SKM-1 treated with dmso at 0.1 percent for 144 hours (cell line): ENCODE data around the gene TMEM59L.

ENCODE experiments used
- DNase-seq: peaks from one replicate; lab custom pipeline; 2025; ENCODE audit not compliant: unreplicated experiment; lab: John Stamatoyannopoulos, UW

TMEM59L gene

DNA sequence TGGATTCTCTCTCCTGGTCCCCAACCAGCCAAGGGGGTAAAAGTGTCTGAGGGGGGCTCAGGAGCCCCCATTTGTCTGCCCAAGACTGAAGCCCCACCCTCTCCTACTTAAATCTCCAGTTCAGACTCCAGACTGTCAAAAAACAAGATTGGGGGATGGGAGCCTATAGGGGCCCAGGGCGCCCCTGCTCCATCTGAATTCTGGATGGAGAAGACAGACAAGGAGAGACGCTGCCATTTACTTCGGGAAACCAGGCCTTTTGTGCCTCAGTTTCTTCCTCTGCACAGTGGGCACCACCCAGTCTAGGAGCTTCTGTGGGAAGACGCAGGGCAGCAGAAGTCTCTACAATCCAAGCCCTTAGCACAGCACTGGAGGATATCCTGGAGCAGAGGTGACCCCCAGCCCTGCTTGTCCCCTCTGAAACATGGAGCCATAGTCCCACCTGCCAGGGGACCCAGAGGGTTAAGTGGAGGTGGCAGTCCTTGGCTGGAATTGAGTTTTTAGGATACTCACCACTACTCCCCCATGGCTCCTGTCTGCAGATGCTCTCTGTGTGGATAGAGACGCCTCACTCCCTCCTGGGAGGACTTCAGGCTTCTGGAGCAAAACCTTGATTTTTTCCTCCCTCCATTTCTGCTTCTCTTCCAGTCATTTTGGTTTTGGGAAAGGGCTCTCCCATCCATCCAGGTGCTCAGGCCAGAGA lies 4.4 kb upstream of the TMEM59L start:
- no peak for DNase-seq

DNA sequence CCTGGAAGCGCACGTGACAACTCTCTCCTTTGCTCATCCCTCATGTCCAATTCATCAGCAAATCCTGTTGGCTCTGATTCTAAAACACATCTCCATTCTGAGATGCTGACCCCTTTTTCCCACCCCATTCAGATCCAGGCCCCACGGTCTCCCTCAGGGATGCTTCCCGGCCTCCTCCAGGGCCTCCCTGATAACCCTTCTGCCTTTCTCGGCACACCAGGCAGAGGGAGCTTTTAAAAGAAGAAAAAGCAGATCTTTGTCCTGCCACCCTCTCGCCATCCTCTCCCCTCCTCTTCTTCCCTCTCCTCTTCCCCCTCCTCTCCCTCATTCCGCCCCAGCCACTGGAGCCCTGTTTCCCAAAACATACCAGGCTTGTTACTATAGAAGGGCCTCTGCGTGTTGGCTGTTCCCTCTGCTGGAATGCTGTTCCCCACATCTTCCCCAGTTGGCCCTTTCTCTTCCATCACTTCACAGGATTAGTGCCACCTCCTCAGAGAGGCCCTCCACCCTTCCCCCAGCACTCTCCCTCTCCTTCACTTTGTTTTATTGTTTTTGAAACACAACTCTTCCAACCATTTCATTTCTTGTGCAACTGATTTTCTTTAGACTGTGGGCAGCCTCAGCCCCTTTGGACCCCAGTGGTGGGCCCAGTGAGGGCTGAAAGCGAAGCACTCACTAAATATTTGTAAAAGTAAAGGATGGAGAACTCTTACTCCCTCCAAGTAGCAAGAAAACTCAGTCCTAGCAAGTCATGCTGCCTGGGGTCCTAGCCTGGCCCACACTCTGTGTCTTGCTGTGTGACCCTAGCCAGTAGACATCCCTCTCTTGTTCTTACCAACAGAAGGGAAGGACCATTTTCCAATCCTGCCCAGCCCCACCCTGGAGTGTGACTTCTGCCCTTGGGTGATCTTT lies 3.6 kb upstream of the TMEM59L start:
- no peak for DNase-seq

DNA sequence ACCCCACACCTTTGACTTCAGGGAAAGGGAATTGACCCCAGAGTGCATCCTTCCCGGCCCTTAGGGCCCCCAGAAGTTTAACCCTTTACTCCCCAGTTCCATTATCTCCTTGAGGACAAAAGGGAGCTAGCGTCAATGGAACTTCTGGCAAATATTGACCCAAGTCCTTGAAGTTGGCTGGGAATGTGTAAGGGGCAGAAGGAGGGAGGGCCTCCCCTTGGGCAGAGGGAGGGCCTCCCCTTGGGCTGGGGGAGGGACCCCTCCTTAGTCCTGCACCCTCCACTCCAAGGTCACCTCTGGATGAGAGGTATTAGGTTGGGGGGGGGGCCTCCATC lies 3.0 kb upstream of the TMEM59L start:
- no peak for DNase-seq

DNA sequence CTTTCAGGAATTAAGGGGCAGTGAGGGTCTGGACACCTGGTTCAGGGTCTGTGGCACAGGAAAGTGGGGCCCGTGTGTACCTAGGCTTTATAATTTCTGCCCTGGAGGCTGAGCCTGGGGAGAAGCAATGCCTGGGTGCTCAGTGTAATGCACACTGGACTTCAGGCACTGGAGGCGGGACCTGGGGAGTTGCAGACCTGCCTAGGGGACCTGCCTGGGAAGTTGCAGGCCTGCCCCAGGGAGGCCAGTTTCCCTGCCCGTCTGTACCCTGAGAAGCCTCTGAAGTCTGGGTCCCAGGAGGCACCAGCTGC lies 2.5 kb upstream of the TMEM59L start:
- no peak for DNase-seq

DNA sequence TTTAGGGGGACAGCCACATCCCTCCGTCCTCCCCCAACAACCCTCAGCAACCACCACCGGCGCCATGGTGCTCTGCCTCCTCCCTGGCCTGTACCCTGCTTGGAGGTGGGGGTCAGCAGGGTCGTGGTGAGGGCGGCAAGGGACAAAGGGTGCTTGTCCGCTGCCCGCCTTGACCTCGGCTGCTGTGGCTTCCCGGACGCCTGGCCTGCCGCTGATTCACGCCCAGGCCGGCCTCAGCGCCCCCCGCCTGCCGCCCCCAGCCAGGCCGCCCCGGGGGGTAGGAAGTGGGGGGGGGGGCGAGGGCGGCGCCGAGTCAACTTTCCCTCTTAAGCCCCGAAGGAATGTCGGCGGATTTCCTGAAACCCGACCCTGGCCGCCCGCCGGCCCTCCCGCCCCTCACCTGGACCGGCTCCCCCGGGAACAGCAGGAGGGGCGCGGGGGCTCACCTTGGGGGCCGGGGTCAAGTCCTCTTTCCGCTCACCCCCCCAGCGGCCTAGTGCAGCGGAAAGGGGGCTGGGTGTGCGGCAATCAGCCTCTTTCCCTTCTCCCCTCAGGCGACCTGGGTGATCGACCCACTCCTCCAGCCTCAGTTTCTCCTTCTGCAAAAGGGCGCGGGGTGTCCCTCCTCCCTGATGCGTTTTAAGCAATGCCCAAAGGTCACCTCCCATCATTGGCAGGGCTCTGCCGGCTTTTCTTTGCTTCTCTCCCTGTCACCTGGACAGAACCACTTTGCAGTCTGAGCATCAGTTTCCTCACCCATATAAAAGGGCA lies 1.9 kb upstream of the TMEM59L start:
- DNase-seq, result no peak

DNA sequence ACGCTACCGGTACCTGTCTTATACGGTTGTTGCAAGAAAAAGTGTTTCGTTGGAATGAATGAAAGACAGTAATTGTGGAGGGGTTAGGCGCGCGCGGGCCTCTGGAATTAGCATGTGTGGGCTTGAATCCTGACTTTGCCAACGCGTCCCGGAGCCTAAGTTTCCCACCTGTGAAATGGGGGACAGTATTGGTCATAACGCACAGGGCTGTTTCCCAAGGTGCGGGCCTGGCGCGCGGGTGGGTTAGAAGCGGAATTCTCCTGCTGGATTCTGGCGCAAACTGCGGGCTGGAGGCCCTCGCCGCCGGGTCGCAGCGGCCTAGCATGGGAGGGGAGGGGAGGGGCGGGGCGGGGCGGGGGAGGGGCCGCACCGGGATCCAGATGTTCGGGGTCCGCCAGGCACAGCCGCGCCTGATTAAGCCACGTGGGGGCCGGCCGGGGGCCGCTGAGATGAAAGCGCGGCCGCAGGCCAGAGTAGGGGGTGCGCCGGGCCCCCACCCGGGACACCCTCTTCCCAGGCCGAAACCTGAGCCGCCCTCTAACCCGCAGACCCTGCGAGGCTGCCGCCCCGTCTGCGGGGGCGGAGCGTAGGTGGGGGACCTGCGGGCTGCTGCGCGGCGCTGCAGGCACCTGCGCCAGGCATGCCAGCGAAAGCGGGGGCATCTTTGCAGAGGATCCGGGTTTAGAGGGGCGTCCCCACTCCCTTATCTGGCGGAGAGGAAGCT lies 1.2 kb upstream of the TMEM59L start:
- no peak for DNase-seq

DNA sequence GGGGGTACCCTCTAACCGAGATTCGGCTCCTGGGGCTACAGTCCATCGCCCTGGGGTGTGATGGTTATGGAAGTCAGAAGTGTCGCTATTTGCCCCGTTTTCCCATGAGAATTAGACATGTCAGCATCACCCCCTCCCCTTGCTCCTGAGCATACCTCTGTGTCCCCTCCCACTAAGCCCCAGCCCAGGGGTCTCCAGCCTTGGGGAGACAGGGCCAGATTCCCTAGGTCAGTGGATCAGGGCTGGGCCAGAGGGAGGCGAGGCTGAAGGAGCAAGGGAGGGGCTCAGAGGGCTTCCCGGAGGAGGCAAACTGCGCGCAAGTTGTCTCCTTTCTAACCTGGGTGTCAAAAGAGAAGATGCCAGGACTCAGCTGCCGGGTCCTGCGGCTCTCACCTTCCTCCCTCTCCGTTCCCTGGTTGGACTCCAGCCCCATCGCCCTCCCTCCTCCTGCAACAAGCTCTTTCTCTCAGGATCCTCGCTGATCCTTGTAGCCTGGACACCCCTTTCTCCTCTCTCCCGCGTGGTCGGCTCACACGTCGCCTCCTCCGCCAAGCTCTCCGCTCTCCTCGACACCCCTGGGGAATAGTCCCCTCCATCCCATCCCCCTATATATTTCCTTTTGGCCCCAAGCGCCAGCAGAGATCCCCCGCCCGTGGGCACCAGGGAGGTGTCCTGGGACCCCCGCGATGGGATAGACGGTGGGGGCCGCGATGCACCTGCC lies 459 bp upstream of the TMEM59L start:
- no peak for DNase-seq

DNA sequence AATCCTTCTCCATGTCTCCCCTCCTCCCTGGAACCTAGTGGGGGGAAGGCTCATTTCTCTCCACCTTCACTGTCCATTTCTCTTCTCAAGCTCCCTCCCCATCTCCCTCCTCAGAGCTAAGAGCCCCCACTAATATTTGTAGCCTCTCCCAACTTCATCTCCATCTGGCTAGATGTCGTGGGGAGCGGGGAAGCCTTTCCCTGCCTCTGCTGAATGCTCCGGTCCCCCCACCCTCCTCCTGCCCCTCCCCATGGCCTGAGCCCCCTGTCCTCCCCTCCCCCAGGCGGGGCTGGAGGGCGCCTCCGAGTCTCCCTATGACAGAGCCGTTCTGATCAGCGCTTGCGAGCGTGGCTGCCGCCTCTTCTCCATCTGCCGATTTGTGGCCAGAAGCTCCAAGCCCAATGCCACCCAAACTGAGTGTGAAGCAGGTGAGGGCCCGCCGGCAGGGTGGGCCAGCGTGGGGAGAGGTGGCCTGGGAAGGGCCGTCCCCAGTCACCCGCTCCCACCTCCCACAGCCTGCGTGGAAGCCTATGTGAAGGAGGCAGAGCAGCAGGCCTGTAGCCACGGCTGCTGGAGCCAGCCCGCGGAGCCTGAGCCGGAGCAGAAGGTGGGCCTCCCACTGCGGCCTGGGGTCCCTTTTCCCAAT lies 1.0 kb downstream of the TMEM59L start:
- no peak for DNase-seq

DNA sequence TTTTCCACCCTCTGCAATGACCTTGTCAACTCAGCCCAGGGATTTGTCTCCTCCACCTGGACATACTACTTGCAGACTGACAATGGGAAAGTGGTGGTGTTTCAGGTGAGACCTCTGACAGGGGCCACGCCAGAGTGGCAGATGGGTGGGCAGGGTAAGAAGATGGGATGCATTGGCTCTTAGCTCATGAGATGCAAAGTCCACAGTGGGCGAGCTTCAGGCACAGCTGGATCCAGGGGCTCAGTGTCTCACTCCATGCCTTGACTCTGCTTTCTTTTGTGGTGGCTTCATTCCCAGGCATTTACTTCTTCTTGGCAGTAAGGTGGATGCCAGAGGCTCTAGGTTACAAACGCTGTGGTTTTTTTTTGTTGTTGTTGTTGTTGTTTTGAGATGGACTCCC lies 3.4 kb downstream of the TMEM59L start:
- DNase-seq, result no peak

DNA sequence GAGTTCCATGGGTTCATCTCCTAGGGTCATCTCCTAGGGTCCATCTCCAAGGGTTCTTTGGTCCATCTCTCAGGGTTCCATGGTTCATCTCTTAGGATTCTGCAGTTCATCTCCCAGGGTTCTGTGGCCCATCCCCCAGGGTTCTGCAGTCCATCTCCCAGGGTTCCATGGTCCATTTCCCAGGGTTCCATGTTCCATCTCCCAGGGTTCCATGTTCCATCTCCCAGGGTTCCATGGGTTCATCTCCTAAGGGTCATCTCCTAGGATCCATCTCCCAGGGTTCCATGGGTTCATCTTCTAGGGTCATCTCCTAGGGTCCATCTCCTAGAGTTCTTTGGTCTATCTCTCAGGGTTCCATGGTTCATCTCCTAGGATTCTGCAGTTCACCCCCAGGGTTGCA lies 4.9 kb downstream of the TMEM59L start:
- no peak for DNase-seq

DNA sequence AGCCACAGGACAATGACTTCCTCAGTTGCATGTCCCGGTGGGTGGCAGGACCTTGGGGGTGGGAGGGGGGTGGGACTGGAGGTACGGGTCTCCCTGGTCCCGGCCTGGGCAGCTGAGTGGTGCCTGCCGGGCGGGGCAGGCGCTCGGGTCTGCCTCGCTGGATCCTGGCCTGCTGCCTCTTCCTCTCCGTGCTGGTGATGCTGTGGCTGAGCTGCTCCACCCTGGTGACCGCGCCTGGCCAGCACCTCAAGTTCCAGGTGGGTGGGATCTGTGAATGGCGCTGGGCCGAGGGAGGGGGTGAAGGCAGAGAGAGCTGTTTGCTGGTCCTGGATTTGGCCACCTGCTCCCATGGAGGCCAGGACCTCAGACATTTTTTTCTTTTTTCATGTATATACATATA lies 5.6 kb downstream of the TMEM59L start:
- DNase-seq, result no peak

DNA sequence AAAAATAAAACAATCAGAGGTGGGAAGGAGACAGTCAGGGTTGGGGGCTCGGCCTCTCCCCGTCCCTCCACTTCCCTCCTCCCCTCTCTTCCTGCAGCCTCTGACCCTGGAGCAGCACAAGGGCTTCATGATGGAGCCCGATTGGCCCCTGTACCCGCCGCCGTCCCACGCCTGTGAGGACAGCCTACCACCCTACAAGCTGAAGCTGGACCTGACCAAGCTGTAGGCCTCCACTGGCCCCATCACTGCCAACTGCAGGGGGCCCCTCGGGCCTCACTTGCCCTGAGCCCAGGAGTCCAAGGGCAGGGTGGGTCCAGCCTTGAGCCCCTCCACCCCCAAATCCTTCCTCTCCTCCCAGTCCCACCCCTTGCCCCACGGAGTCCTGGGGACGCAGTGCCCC lies 7.6 kb downstream of the TMEM59L start:
- DNase-seq, result no peak

DNA sequence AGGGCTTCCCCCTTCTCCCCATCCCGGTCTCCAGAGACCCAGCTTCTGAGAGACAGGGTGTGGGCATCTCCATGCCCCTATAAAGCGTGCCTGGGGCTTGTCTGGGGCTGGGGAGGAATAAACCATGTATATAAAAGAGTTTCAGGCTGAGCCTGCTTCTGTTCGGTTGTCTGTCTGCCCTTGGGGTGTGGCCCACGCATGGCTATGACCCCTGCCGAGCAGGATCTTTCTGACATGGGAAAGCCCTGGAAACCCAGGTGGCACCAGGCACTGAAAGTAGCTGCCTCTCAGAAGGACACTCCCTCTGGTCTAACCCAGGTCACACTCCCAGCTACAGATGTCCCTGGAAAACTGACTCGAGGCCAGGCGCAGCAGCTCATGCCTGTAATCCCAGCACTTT lies 8.2 kb downstream of the TMEM59L start:
- no peak for DNase-seq

DNA sequence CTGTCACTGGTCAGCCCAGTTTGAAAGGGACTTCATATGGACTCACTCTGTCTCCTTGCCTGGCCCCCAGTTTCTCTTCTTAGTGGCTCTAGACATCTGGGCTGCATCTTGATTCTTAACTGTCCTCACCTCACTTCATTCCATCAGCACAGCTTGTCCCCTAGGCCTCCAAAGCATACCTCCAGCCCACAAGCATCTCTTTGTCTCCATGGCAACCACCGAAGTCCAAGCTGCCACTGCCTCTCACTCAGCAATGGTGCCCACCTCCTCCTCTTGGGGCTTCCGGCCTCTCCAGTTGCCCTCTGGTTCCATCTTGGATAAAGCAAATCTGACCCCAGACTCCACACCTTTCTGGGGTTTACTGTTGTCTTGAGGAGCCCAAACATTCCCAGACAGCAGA lies 14.2 kb downstream of the TMEM59L start:
- no peak for DNase-seq

DNA sequence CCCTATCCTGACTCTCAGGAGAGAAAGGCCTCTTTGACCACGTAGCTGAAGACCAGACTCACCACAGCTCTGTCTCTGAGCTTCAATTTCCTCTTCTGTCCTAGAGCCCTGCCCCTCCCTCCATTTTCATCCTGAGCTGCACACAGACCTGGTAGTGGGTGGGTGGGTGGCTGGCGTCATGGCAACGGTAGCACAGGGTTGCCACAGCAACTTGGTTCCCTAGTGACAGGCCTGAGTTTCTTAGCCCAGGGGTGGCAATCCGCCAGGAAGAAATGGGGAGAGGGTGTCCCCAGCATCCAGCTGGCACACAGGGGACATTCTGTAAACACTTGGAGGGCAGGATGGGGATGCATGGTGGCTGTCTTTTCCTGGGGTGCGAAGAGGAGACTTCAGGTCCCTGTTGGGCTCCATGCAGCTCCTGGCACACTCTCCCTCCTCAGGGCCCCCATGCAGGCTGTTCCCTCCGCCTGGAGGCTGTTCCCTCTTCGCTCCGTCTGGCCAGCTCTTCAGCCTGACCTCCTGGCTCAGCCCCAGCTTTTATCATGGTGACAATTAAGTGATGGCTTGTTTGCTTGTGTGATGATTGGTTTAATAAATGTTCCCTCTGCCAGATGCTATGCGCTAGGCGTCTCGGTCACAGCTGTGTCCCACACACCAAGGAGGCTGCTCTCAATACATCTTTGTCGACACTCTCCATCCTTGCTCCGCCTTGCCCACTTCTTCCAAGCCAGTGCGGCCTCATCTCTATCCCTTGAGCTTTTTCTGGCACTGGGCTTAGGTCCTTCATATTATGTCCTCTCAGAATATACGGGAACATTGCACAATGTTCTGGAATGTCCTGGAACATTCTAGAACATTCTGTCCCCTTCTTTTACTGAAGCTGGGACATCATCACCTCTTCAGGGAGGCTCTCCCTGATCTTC lies 16.8 kb downstream of the TMEM59L start:
- DNase-seq, result no peak

DNA sequence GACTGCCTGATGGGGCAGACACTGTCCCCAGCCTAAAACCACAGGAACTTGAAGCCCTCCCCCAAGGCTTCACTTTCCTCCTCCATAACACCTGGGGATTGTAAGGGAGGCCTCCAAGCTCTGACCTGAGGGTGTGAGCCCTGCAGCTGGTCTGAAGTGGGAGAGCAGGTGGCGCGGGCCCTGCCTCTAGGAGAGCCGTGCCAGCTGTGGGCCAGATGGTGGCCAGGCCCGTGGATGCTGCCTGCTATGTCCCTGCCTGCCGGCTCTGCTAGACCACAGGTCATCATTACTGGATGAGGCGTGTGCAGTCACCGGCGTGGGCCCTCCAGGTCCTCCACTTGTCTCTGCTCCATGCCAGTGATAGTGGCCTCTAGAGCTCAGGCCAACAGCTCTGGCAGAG lies 20.7 kb downstream of the TMEM59L start:
- DNase-seq, result no peak

DNA sequence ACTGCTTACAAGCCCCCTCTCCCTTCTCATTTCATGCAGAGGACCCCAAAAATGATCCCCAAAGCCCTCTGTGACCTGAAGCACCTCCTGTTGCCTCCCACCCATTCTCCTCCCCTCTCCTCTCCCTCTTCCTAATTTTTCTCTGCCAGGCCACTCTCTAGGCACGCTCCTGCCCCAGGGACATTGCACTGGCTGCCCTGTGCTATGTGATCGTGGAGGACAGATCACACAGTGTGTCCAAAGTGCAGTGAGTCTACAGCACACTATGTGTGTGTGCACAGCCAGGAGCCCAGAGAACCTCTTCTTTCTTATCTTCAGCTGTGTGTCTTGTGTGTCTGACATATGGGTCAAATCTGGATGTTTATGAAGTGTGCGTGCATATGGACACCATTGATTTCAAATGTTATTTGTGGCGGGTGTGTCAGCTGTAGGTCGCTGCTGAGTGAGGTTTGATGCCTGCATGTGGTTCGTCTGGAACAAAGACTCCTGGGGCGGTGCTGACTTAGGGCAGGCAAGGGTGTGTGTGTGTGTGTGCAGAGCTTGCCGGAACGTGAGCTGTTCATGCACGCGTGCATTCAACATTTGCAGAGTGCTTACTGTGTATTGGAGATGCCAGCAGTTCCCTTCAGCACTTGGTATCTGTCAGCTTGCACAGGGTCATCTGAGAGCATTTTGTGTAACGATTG lies 22.1 kb downstream of the TMEM59L start:
- no peak for DNase-seq

DNA sequence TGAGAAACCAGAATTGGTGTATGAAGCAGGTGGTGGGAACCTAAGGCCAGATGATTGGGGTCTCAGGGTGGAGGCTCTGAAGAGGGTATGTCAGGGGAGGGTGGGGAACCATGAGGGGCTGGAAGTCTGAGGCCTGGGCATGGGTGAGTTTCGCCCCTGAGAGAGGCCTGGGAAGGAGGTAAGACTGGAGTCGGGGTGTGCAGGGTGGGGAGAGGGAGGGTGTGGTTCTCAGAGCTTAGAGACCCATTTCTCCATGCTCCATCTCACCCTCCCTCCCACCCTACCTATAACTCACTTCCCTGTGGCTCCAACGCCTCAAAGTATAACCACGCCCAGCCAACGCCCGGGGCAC lies 23.1 kb downstream of the TMEM59L start:
- no peak for DNase-seq
